Hepatocyte (in vitro differentiated cells): ENCODE results near the gene DOCK4.

Experiments
- EZH2 ChIP-seq: fragments of 200-600 bp; sonication (generic); IDR thresholded peaks from 2 replicates; pipeline ENCODE4 v1.6.1; 2016; ENCODE audit warnings: antibody characterized with exemption, mild to moderate bottlenecking, borderline replicate concordance
- EZH2phosphoT487 ChIP-seq: fragments of 200-600 bp; sonication (generic); IDR thresholded peaks from one replicate; pipeline ENCODE4 v1.6.1; 2018; ENCODE audit warnings: antibody characterized with exemption, mild to moderate bottlenecking, low read depth, moderate library complexity; ENCODE audit not compliant: unreplicated experiment, severe bottlenecking
- TF ChIP-seq, protein P1 (sequence below): fragments of 200-600 bp; sonication (generic); IDR thresholded peaks from 2 replicates; pipeline ENCODE4 v1.5.1; 2016; ENCODE audit warnings: antibody characterized with exemption, mild to moderate bottlenecking; ENCODE audit not compliant: poor library complexity

DNA sequence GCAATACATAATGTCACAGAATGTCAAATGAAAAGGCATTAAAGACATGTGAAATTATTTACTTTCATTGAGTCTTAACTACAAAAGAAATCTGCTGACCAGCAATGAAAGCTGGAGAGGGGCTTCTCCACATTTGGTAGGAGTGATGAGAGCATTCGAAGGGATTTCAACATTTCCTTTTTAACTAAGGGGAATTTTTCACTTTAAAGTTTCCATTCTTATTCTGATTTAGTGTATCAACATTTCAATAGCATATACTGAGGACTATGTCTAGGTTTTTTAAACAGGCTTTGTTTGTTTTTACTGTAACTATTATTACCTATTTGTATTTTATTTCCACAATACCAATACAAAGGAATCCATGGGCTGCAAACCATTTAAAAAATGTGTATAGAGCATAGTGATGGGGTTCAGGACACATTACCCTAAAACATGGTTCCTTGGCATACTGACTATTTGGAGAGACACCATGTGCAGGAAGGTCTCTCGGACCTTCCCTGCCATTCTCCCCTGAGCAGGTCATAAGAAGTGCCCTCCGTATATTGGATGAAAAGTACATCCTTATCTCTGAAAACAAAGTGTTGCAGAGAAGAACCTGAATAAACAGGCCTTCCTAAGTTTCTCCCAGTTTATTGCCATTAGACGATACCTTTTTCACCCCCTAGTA is 278.7 kb downstream of the DOCK4 start:
- TF ChIP-seq, protein P1, sequence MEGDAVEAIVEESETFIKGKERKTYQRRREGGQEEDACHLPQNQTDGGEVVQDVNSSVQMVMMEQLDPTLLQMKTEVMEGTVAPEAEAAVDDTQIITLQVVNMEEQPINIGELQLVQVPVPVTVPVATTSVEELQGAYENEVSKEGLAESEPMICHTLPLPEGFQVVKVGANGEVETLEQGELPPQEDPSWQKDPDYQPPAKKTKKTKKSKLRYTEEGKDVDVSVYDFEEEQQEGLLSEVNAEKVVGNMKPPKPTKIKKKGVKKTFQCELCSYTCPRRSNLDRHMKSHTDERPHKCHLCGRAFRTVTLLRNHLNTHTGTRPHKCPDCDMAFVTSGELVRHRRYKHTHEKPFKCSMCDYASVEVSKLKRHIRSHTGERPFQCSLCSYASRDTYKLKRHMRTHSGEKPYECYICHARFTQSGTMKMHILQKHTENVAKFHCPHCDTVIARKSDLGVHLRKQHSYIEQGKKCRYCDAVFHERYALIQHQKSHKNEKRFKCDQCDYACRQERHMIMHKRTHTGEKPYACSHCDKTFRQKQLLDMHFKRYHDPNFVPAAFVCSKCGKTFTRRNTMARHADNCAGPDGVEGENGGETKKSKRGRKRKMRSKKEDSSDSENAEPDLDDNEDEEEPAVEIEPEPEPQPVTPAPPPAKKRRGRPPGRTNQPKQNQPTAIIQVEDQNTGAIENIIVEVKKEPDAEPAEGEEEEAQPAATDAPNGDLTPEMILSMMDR, result no peak
- no peak for TF ChIP-seq EZH2phosphoT487
- no peak for TF ChIP-seq EZH2
